ENCODE data around the gene ACMSD. TPM values are rescaled to one million over a fixed set of nuclear protein-coding genes. Genes with fewer than 3 reads are reported as not detected.
A peak's percentile ranks its signal among the peaks of the same experiment; 100 is the strongest.

Gene ACMSD
- total RNA-seq, 1 experiment from 2014 or later = not detected

- Histone ChIP-seq H3K79me2 (ENCODE audit: low read length) (no peaks in the 10 kb centered on the region), H3K4me2 (ENCODE audit: low read length) (peak overlapping the region; percentile 46), H3K27ac (ENCODE audit: low read length) (peak overlapping the region; percentile 70), H3K9me2 (replicated peaks; ENCODE audit: low read length) (no peaks in the 10 kb centered on the region), H4K20me1 (ENCODE audit: low read length) (no peaks in the 10 kb centered on the region), H3F3A (ENCODE audit: low read length, unreplicated experiment) (no peaks in the 10 kb centered on the region), H3K9ac (ENCODE audit: low read length) (peak overlapping the region; percentile 25; the same call in 1 of the 2 replicates), H3K9me3 (ENCODE audit: low read length) (0 out of 2 replicates have a peak, but pooled peaks cover 5% of the 10 kb centered on the region), H2AFZ (ENCODE audit: low read length) (no peak overlapping the region), H3K36me3 (ENCODE audit: low read depth, low read length) (no peaks in the 10 kb centered on the region), H3K4me3 (ENCODE audit: low read length) (no peak overlapping the region), H3K27me3 (ENCODE audit: low read length) (no peaks in the 10 kb centered on the region), H3K4me1 (ENCODE audit: insufficient read depth, low read length) (peaks cover 35% of the 10 kb centered on the region)
- ATAC-seq (peak; percentile 65), DNase-seq (peak; percentile 74)
- no peak for TF ChIP-seq EZH2 (IDR thresholded peaks at IDR 0.05; ENCODE audit: low read length, unreplicated experiment)
- no peak for TF ChIP-seq EZH2phosphoT487 (IDR thresholded peaks at IDR 0.05; ENCODE audit: borderline replicate concordance, low read length)
- TF ChIP-seq, protein P1, sequence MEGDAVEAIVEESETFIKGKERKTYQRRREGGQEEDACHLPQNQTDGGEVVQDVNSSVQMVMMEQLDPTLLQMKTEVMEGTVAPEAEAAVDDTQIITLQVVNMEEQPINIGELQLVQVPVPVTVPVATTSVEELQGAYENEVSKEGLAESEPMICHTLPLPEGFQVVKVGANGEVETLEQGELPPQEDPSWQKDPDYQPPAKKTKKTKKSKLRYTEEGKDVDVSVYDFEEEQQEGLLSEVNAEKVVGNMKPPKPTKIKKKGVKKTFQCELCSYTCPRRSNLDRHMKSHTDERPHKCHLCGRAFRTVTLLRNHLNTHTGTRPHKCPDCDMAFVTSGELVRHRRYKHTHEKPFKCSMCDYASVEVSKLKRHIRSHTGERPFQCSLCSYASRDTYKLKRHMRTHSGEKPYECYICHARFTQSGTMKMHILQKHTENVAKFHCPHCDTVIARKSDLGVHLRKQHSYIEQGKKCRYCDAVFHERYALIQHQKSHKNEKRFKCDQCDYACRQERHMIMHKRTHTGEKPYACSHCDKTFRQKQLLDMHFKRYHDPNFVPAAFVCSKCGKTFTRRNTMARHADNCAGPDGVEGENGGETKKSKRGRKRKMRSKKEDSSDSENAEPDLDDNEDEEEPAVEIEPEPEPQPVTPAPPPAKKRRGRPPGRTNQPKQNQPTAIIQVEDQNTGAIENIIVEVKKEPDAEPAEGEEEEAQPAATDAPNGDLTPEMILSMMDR (conservative IDR thresholded peaks at IDR 0.05; ENCODE audit: low read depth, low read length) = no peak
- intact Hi-C loops (cut with micrococcal nuclease) = loop anchor here (5.0 kb wide), 1 partner anchor 82 kb away; no protein-coding TSS in a partner anchor
- no TSS peak for BruUV-seq (replicated peaks)
- ChIA-PET POLR2A (ENCODE audit: unreplicated experiment) (no interaction called here), CTCF (interaction anchor here (0.5 kb wide), 2 partner anchors 52 to 93 kb away, joined by 4 to 16 read pairs; no protein-coding TSS in a partner anchor)
Observed at GRCh38 chr2:134815741-134816140, 22.7 kb upstream of the ACMSD start.

DNA sequence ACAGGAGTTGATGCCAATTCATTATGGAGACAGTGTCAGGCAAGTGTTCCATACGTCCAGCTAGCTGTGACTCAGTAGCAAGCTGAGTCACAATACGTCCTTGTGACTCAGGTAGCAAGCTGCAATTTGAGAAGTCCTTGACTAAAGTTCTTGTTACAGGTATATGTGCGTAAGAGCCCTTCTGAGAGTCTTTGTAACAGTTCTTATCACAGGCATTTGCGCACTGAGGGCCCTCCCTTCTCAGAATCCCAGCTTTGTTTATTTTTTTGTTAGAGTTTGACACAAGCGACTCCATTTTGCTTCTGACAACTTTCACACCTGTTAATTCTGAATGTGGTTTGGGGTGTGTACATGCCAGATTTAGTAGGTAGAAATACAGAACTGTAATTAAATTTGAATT lies 20.1 kb upstream of the ACMSD start:
- Histone ChIP-seq H3K9me2 (replicated peaks; ENCODE audit: low read length) (no peaks in the 10 kb centered on the region), H3K4me2 (ENCODE audit: low read length) (peak overlapping the region; percentile 60), H3K4me1 (ENCODE audit: insufficient read depth, low read length) (peaks cover 35% of the 10 kb centered on the region), H3K27me3 (ENCODE audit: low read length) (no peaks in the 10 kb centered on the region), H3K27ac (ENCODE audit: low read length) (peak overlapping the region; percentile 98), H3K4me3 (ENCODE audit: low read length) (no peak overlapping the region), H2AFZ (ENCODE audit: low read length) (no peak overlapping the region), H3K9me3 (ENCODE audit: low read length) (no peaks in the 10 kb centered on the region), H3K36me3 (ENCODE audit: low read depth, low read length) (no peaks in the 10 kb centered on the region), H4K20me1 (ENCODE audit: low read length) (no peaks in the 10 kb centered on the region), H3K79me2 (ENCODE audit: low read length) (no peaks in the 10 kb centered on the region), H3F3A (ENCODE audit: low read length, unreplicated experiment) (no peaks in the 10 kb centered on the region), H3K9ac (ENCODE audit: low read length) (peak overlapping the region; percentile 87)
- intact Hi-C loops (cut with micrococcal nuclease) = loop anchor here (5.0 kb wide), 1 partner anchor 79 kb away; no protein-coding TSS in a partner anchor
- ChIA-PET POLR2A (ENCODE audit: unreplicated experiment) (interaction anchor here (0.6 kb wide), 1 partner anchor 27 kb away, joined by 20 read pairs; no protein-coding TSS in a partner anchor), CTCF (no interaction called here)
- TF ChIP-seq EZH2 (IDR thresholded peaks at IDR 0.05; ENCODE audit: low read length, unreplicated experiment) (no peak), EZH2phosphoT487 (IDR thresholded peaks at IDR 0.05; ENCODE audit: borderline replicate concordance, low read length) (no peak)
- TF ChIP-seq, protein P1 (conservative IDR thresholded peaks at IDR 0.05; ENCODE audit: low read depth, low read length) = no peak
- DNase-seq = peak; percentile 95
- no TSS peak for BruUV-seq (replicated peaks)
- ATAC-seq = peak; percentile 82

GRCh38 chr2:134819334-134819733 lies 19.1 kb upstream of the ACMSD start:
- peak; percentile 68 for ATAC-seq
- DNase-seq = peak; percentile 95
- TF ChIP-seq EZH2phosphoT487 (IDR thresholded peaks at IDR 0.05; ENCODE audit: borderline replicate concordance, low read length) = no peak
- no peak for TF ChIP-seq EZH2 (IDR thresholded peaks at IDR 0.05; ENCODE audit: low read length, unreplicated experiment)
- TF ChIP-seq, protein P1 (conservative IDR thresholded peaks at IDR 0.05; ENCODE audit: low read depth, low read length) = no peak
- BruUV-seq (replicated peaks) = no TSS peak
- Histone ChIP-seq H4K20me1 (ENCODE audit: low read length) (no peaks in the 10 kb centered on the region), H3K9me3 (ENCODE audit: low read length) (no peaks in the 10 kb centered on the region), H3F3A (ENCODE audit: low read length, unreplicated experiment) (no peaks in the 10 kb centered on the region), H3K4me2 (ENCODE audit: low read length) (peak overlapping the region; percentile 55), H3K36me3 (ENCODE audit: low read depth, low read length) (no peaks in the 10 kb centered on the region), H3K9me2 (replicated peaks; ENCODE audit: low read length) (no peaks in the 10 kb centered on the region), H3K79me2 (ENCODE audit: low read length) (no peaks in the 10 kb centered on the region), H3K4me3 (ENCODE audit: low read length) (no peak overlapping the region), H2AFZ (ENCODE audit: low read length) (no peak overlapping the region), H3K27me3 (ENCODE audit: low read length) (no peaks in the 10 kb centered on the region), H3K9ac (ENCODE audit: low read length) (peak overlapping the region; percentile 87), H3K4me1 (ENCODE audit: insufficient read depth, low read length) (peaks cover 35% of the 10 kb centered on the region), H3K27ac (ENCODE audit: low read length) (peak overlapping the region; percentile 98)
- intact Hi-C loops (cut with micrococcal nuclease) = loop anchor here (5.0 kb wide), 1 partner anchor 78 kb away; no protein-coding TSS in a partner anchor
- ChIA-PET CTCF (interaction anchor here (0.9 to 1.2 kb wide), 2 partner anchors 18 to 359 kb away, joined by 3 to 4 read pairs; no protein-coding TSS in a partner anchor), POLR2A (ENCODE audit: unreplicated experiment) (no interaction called here)

Data from PC-3 (cell line).